ENCODE measurements around the gene NOX3. TPM values are rescaled to one million over a fixed set of nuclear protein-coding genes. Genes with fewer than 3 reads are reported as not detected.

NOX3 gene
- total RNA-seq, 1 experiment from 2014 or later: not detected

DNA sequence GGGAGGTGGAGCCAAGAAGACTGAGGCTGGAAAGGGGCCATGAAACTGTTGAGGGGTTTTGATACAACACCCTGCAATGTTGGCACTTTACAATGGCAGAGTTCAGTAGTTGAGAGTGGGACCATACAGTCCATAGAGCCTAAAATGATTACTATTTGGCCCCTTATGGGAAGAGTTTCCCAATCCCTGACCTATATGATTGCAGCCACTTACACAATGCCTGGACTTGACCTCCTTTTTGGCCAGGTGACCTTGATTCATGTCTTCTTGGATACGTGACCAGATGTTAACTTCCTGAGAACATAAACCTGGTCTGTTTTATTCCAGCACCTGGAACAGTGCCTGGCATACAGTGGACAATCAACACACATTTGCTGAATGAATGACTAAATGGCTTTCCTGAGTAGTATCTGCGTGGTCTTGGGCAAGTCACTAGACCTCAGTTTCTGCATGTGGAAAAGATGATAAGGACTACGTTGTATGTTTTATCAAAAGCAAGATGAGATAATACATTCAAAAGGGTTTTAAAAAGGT, 58.4 kb downstream of the NOX3 start:
- Histone ChIP-seq H2BK20ac (ENCODE audit: low read depth, low read length, poor library complexity, severe bottlenecking) (no peak overlapping the region), H2BK15ac (ENCODE audit: low read depth, low read length) (no peak overlapping the region), H3K4me2 (ENCODE audit: insufficient read depth, insufficient read length, low read length) (no peak overlapping the region), H2BK120ac (ENCODE audit: low read depth, low read length, poor library complexity, severe bottlenecking) (no peak overlapping the region), H3K79me2 (ENCODE audit: insufficient read depth, low read length) (no peaks in the 10 kb centered on the region), H3K9ac (ENCODE audit: extremely low read depth, insufficient read length, low read length) (no peak overlapping the region), H3K27ac (ENCODE audit: insufficient read length, low read depth, low read length) (no peak overlapping the region), H3K23ac (ENCODE audit: insufficient read length, low read depth, low read length) (no peak overlapping the region), H4K8ac (replicated peaks; ENCODE audit: insufficient read length, low read depth, low read length) (no peak overlapping the region), H3T11ph (ENCODE audit: low read length) (peak overlapping the region; percentile 36), H3K27me3 (ENCODE audit: insufficient read depth, low read length) (no peaks in the 10 kb centered on the region), H3K9me3 (ENCODE audit: control insufficient read depth, low read depth, low read length) (no peaks in the 10 kb centered on the region), H3K18ac (ENCODE audit: insufficient read length, low read depth, low read length) (no peak overlapping the region), H4K5ac (ENCODE audit: insufficient read length, low read depth, low read length) (no peak overlapping the region), H3K56ac (ENCODE audit: insufficient read length, low read depth, low read length) (no peak overlapping the region), H4K91ac (ENCODE audit: insufficient read length, low read depth, low read length) (no peak overlapping the region), H3K79me1 (ENCODE audit: insufficient read depth, low read depth, low read length, poor library complexity, severe bottlenecking) (no peaks in the 10 kb centered on the region), H2AK5ac (ENCODE audit: insufficient read length, low read length) (no peak overlapping the region), H2BK12ac (ENCODE audit: insufficient read length, low read depth, low read length) (no peak overlapping the region), H3K23me2 (ENCODE audit: insufficient read length, low read depth, low read length, poor library complexity, severe bottlenecking) (no peaks in the 10 kb centered on the region), H2AFZ (ENCODE audit: low read length) (no peak overlapping the region), H3K4me1 (ENCODE audit: insufficient read depth, low read length) (no peaks in the 10 kb centered on the region), H2BK5ac (ENCODE audit: insufficient read length, low read length) (no peak overlapping the region), H4K20me1 (ENCODE audit: control insufficient read depth, insufficient read depth, insufficient read length) (no peaks in the 10 kb centered on the region), H3K14ac (ENCODE audit: insufficient read depth, low read length) (no peak overlapping the region), H3K4ac (ENCODE audit: low read depth, low read length) (no peak overlapping the region)
- no peak for DNase-seq
- no peaks in the 10 kb centered on the region for H3K9me3 Mint-ChIP-seq
- no peak overlapping the region for H3K27ac Mint-ChIP-seq
- H3K4me1 Mint-ChIP-seq: no peaks in the 10 kb centered on the region
- no peaks in the 10 kb centered on the region for H3K27me3 Mint-ChIP-seq (ENCODE audit: low read depth)
- TF ChIP-seq, protein P1, sequence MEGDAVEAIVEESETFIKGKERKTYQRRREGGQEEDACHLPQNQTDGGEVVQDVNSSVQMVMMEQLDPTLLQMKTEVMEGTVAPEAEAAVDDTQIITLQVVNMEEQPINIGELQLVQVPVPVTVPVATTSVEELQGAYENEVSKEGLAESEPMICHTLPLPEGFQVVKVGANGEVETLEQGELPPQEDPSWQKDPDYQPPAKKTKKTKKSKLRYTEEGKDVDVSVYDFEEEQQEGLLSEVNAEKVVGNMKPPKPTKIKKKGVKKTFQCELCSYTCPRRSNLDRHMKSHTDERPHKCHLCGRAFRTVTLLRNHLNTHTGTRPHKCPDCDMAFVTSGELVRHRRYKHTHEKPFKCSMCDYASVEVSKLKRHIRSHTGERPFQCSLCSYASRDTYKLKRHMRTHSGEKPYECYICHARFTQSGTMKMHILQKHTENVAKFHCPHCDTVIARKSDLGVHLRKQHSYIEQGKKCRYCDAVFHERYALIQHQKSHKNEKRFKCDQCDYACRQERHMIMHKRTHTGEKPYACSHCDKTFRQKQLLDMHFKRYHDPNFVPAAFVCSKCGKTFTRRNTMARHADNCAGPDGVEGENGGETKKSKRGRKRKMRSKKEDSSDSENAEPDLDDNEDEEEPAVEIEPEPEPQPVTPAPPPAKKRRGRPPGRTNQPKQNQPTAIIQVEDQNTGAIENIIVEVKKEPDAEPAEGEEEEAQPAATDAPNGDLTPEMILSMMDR (conservative IDR thresholded peaks at IDR 0.05): no peak
- WGBS (ENCODE audit: extremely low coverage, insufficient read length, low lambda C conversion rate): no CpG with 5 or more reads among the region's 3 CpGs
- H3K4me3 Mint-ChIP-seq: no peak overlapping the region
- H3K36me3 Mint-ChIP-seq (ENCODE audit: insufficient read depth in 1 of 3, low read depth in 3 of 3): no peaks in the 10 kb centered on the region
